Loucy (cell line): ENCODE results near the gene PLA2G2F.

Experiments
- H2AFZ ChIP-seq: fragments of 200-600 bp; sonication (generic); 2 replicates; pipeline ENCODE4 v1.6.0; 2016; ENCODE audit warnings: antibody characterized with exemption, mild to moderate bottlenecking, low read length, moderate library complexity
- H3F3A ChIP-seq: fragments of 200-600 bp; 2 replicates; pipeline ENCODE4 v1.6.0; 2016; ENCODE audit warnings: antibody characterized with exemption, low read depth, mild to moderate bottlenecking
- H3K27me3 ChIP-seq: fragments of 200-600 bp; sonication (generic); 2 replicates; pipeline ENCODE4 v1.6.1; 2014; ENCODE audit warnings: low read length, mild to moderate bottlenecking; ENCODE audit not compliant: insufficient read depth, poor library complexity, severe bottlenecking
- H3K36me3 ChIP-seq: fragments of 200-600 bp; sonication (generic); 2 replicates; pipeline ENCODE4 v1.6.1; 2016; ENCODE audit warnings: low read length; ENCODE audit not compliant: insufficient read depth
- H3K4me1 ChIP-seq: fragments of 200-600 bp; sonication (generic); 2 replicates; pipeline ENCODE4 v1.5.1; 2014; ENCODE audit warnings: low read length, mild to moderate bottlenecking; ENCODE audit not compliant: insufficient read depth, poor library complexity, severe bottlenecking
- H3K4me2 ChIP-seq: fragments of 200-600 bp; sonication (generic); 2 replicates; pipeline ENCODE4 v1.6.0; 2014; ENCODE audit warnings: antibody characterized with exemption, low read length, low read depth, mild to moderate bottlenecking; ENCODE audit not compliant: poor library complexity, severe bottlenecking
- H3K4me3 ChIP-seq: fragments of 200-600 bp; sonication (generic); 2 replicates; pipeline ENCODE4 v1.5.1; 2014; ENCODE audit warnings: low read length, mild to moderate bottlenecking, mixed read lengths; ENCODE audit not compliant: poor library complexity, severe bottlenecking
- H3K79me2 ChIP-seq: fragments of 200-600 bp; sonication (generic); 2 replicates; pipeline ENCODE4 v1.6.1; 2014; ENCODE audit warnings: low read length; ENCODE audit not compliant: insufficient read depth
- H3K9ac ChIP-seq: fragments of 200-600 bp; sonication (generic); 2 replicates; pipeline ENCODE4 v1.6.0; 2014; ENCODE audit warnings: mild to moderate bottlenecking, low read depth, low read length, moderate library complexity; ENCODE audit not compliant: poor library complexity, severe bottlenecking
- H3K9me2 ChIP-seq: fragments of 200-600 bp; sonication (generic); replicated peaks from 2 replicates; pipeline ENCODE4 v1.6.1; 2016; ENCODE audit warnings: low read depth, low read length, mixed read lengths
- H3K9me3 ChIP-seq: fragments of 200-600 bp; sonication (generic); 2 replicates; pipeline ENCODE4 v1.6.1; 2014; ENCODE audit warnings: mild to moderate bottlenecking, antibody characterized with exemption, low read length, low read depth; ENCODE audit not compliant: insufficient read depth
- H4K20me1 ChIP-seq: fragments of 200-600 bp; sonication (generic); 2 replicates; pipeline ENCODE4 v1.6.0; 2014; ENCODE audit warnings: antibody characterized with exemption, low read length, mild to moderate bottlenecking; ENCODE audit not compliant: insufficient read depth, poor library complexity, severe bottlenecking
- EZH2phosphoT487 ChIP-seq: fragments of 200-600 bp; IDR thresholded peaks from 2 replicates; pipeline ENCODE4 v1.6.1; 2018; ENCODE audit warnings: antibody characterized with exemption, mild to moderate bottlenecking, moderate library complexity, borderline replicate concordance
- TF ChIP-seq, protein P1 (sequence below): fragments of 200-600 bp; sonication (generic); conservative IDR thresholded peaks from 2 replicates; pipeline ENCODE4 v1.5.1; 2014; ENCODE audit warnings: mild to moderate bottlenecking, antibody characterized with exemption, low read length

The PLA2G2F gene

GRCh38 chr1:20090641-20091040 lies 48.5 kb upstream of the PLA2G2F start:
- no peak overlapping the region for H2AFZ ChIP-seq
- no peaks in the 10 kb centered on the region for H3K4me1 ChIP-seq
- H3K9ac ChIP-seq, result no peak overlapping the region
- H3F3A ChIP-seq, result no peaks in the 10 kb centered on the region
- H3K9me3 ChIP-seq, result no peaks in the 10 kb centered on the region
- no peak overlapping the region for H3K4me3 ChIP-seq
- no peaks in the 10 kb centered on the region for H3K36me3 ChIP-seq
- TF ChIP-seq EZH2phosphoT487, result no peak
- TF ChIP-seq, protein P1, sequence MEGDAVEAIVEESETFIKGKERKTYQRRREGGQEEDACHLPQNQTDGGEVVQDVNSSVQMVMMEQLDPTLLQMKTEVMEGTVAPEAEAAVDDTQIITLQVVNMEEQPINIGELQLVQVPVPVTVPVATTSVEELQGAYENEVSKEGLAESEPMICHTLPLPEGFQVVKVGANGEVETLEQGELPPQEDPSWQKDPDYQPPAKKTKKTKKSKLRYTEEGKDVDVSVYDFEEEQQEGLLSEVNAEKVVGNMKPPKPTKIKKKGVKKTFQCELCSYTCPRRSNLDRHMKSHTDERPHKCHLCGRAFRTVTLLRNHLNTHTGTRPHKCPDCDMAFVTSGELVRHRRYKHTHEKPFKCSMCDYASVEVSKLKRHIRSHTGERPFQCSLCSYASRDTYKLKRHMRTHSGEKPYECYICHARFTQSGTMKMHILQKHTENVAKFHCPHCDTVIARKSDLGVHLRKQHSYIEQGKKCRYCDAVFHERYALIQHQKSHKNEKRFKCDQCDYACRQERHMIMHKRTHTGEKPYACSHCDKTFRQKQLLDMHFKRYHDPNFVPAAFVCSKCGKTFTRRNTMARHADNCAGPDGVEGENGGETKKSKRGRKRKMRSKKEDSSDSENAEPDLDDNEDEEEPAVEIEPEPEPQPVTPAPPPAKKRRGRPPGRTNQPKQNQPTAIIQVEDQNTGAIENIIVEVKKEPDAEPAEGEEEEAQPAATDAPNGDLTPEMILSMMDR, result no peak
- H3K27me3 ChIP-seq, result no peaks in the 10 kb centered on the region
- no peaks in the 10 kb centered on the region for H4K20me1 ChIP-seq
- H3K4me2 ChIP-seq, result no peak overlapping the region
- H3K79me2 ChIP-seq, result no peaks in the 10 kb centered on the region
- H3K9me2 ChIP-seq, result no peaks in the 10 kb centered on the region

- H3K4me3 ChIP-seq, result no peak overlapping the region
- no peaks in the 10 kb centered on the region for H3K9me3 ChIP-seq
- H3K36me3 ChIP-seq, result no peaks in the 10 kb centered on the region
- no peaks in the 10 kb centered on the region for H3K9me2 ChIP-seq
- H3K4me2 ChIP-seq, result no peak overlapping the region
- H3K79me2 ChIP-seq, result no peaks in the 10 kb centered on the region
- no peak overlapping the region for H2AFZ ChIP-seq
- no peaks in the 10 kb centered on the region for H4K20me1 ChIP-seq
- TF ChIP-seq, protein P1, result no peak
- TF ChIP-seq EZH2phosphoT487, result no peak
- no peak overlapping the region for H3K9ac ChIP-seq
- H3K4me1 ChIP-seq, result no peaks in the 10 kb centered on the region
- no peaks in the 10 kb centered on the region for H3F3A ChIP-seq
- H3K27me3 ChIP-seq, result no peaks in the 10 kb centered on the region
Observed at GRCh38 chr1:20093303-20093702, 45.8 kb upstream of the PLA2G2F start.

GRCh38 chr1:20093940-20094391 lies 45.2 kb upstream of the PLA2G2F start:
- H2AFZ ChIP-seq, result no peak overlapping the region
- H4K20me1 ChIP-seq, result no peaks in the 10 kb centered on the region
- H3K4me2 ChIP-seq, result no peak overlapping the region
- no peaks in the 10 kb centered on the region for H3K79me2 ChIP-seq
- H3K4me3 ChIP-seq, result no peak overlapping the region
- no peaks in the 10 kb centered on the region for H3K9me3 ChIP-seq
- TF ChIP-seq, protein P1, result no peak
- no peak for TF ChIP-seq EZH2phosphoT487
- H3K36me3 ChIP-seq, result no peaks in the 10 kb centered on the region
- H3K9ac ChIP-seq, result no peak overlapping the region
- H3K9me2 ChIP-seq, result no peaks in the 10 kb centered on the region
- no peaks in the 10 kb centered on the region for H3F3A ChIP-seq
- H3K27me3 ChIP-seq, result no peaks in the 10 kb centered on the region
- H3K4me1 ChIP-seq, result no peaks in the 10 kb centered on the region
